CD4-positive, alpha-beta memory T cell (primary cell): ENCODE measurements around the gene CHTF18. TPM values are rescaled to one million over a fixed set of nuclear protein-coding genes. Genes with fewer than 3 reads are reported as not detected.

Source experiments
- CTCF ChIA-PET: fragments of 350-600 bp; sonication (Branson Sonifier 250); formaldehyde crosslinking; loops from one replicate; lab custom pipeline; 2021; ENCODE audit warnings: inconsistent platforms; ENCODE audit not compliant: partially characterized antibody; lab: Charles Lee
- POLR2A ChIA-PET: fragments of 350-600 bp; sonication (Branson Sonifier 250); formaldehyde crosslinking; loops from one replicate; lab custom pipeline; 2021; ENCODE audit not compliant: partially characterized antibody; lab: Charles Lee
- DNase-seq, 5 donors: peaks; one replicate each; pipeline versions ENCODE4 v3.0.0 to v3.0.0-alpha.2; 2020 to 2022; ENCODE audit warnings: mixed read lengths in 1 of 5
- H3K27ac ChIP-seq: one replicate; pipeline ENCODE4 v1.7.0; 2013; ENCODE audit warnings: low read depth, low read length
- H3K27me3 ChIP-seq: 2 replicates; pipeline ENCODE4 v1.7.0; 2013; ENCODE audit warnings: mild to moderate bottlenecking, low read length, moderate library complexity; ENCODE audit not compliant: insufficient read depth
- H3K36me3 ChIP-seq: 2 replicates; pipeline ENCODE4 v1.7.0; 2013; ENCODE audit warnings: mild to moderate bottlenecking, low read length, moderate library complexity; ENCODE audit not compliant: insufficient read depth
- H3K4me1 ChIP-seq: 2 replicates; pipeline ENCODE4 v1.7.0; 2013; ENCODE audit warnings: mild to moderate bottlenecking, low read length, moderate library complexity; ENCODE audit not compliant: insufficient read depth
- H3K4me3 ChIP-seq, 2 donors: one replicate each; pipeline ENCODE4 v1.7.0; 2013; ENCODE audit warnings: low read length in 2 of 2, mild to moderate bottlenecking in 1 of 2
- H3K9me3 ChIP-seq, 2 donors: one replicate each; pipeline ENCODE4 v1.7.0; 2013; ENCODE audit warnings: low read length in 2 of 2, control low read depth in 1 of 2; ENCODE audit not compliant: control insufficient read depth in 1 of 2
- H3K27ac Mint-ChIP-seq, 7 donors: one replicate each; pipeline ENCODE4 v1.8.0; 2020 to 2021; ENCODE audit warnings: mixed read lengths in 7 of 7, mild to moderate bottlenecking in 6 of 7, inconsistent platforms in 3 of 7, moderate library complexity in 3 of 7
- H3K27me3 Mint-ChIP-seq, 2 donors: one replicate each; pipeline ENCODE4 v1.8.0; 2020 to 2021; ENCODE audit warnings: mixed read lengths in 2 of 2
- H3K36me3 Mint-ChIP-seq, 2 donors: one replicate each; pipeline ENCODE4 v1.8.0; 2020 to 2021; ENCODE audit warnings: mixed read lengths in 2 of 2, inconsistent platforms in 1 of 2, mild to moderate bottlenecking in 1 of 2
- H3K4me1 Mint-ChIP-seq, 4 donors: one replicate each; pipeline ENCODE4 v1.8.0; 2020 to 2021; ENCODE audit warnings: mixed read lengths in 4 of 4, mild to moderate bottlenecking in 1 of 4
- H3K4me3 Mint-ChIP-seq, 8 donors: one replicate each; pipeline ENCODE4 v1.8.0; 2020 to 2021; ENCODE audit warnings: mixed read lengths in 8 of 8, mild to moderate bottlenecking in 7 of 8, moderate library complexity in 6 of 8, inconsistent platforms in 3 of 8
- H3K9me3 Mint-ChIP-seq, 8 donors: one replicate each; pipeline ENCODE4 v1.8.0; 2020 to 2021; ENCODE audit warnings: mixed read lengths in 8 of 8, mild to moderate bottlenecking in 5 of 8, inconsistent platforms in 3 of 8, moderate library complexity in 1 of 8
- intact Hi-C: fragments of 100-400 bp; cut with micrococcal nuclease; formaldehyde crosslinking; loops from one replicate; pipeline ENCODE4 v1.15.1; 2023
- polyA plus RNA-seq, 2 donors: library from polyadenylated mRNA; unstranded; fragments of 300-500 nt; fragmentation: Illumina TruSeq; gene quantifications; one replicate each; pipeline ENCODE4 v1.2.3, GENCODE V29; 2021
- total RNA-seq, 2 experiments: library from RNA; stranded (reverse); gene quantifications; one replicate each; pipeline ENCODE4 v1.2.3, GENCODE V29; 2021

CHTF18 gene
- total and polyA plus RNA-seq, 4 experiments from 2014 or later: 3.0 to 46.9 (median 24.0) TPM

- H3K4me3 Mint-ChIP-seq: no peak overlapping the region
- H3K9me3 Mint-ChIP-seq: no peaks in the 10 kb centered on the region
- H3K36me3 ChIP-seq: no peaks in the 10 kb centered on the region
- ChIA-PET POLR2A (no interaction called here), CTCF (no interaction called here)
- no peaks in the 10 kb centered on the region for H3K36me3 Mint-ChIP-seq
- H3K27me3 ChIP-seq: no peaks in the 10 kb centered on the region
- no peaks in the 10 kb centered on the region for H3K4me1 Mint-ChIP-seq
- H3K27ac Mint-ChIP-seq: no peak overlapping the region
- DNase-seq: no peak
- H3K9me3 ChIP-seq: no peaks in the 10 kb centered on the region
- H3K27ac ChIP-seq: no peak overlapping the region
- H3K27me3 Mint-ChIP-seq: peaks cover 4 to 8% of the 10 kb centered on the region in 2 donors
- H3K4me3 ChIP-seq: no peak overlapping the region
- H3K4me1 ChIP-seq: no peaks in the 10 kb centered on the region
- intact Hi-C loops: no loop called here
Observed at GRCh38 chr16:777826-778225, 10.6 kb upstream of the CHTF18 start.

- Mint-ChIP-seq H3K4me1 (no peaks in the 10 kb centered on the region), H3K27me3 (peaks cover 4 to 8% of the 10 kb centered on the region in 2 donors), H3K9me3 (no peaks in the 10 kb centered on the region), H3K27ac (no peak overlapping the region), H3K4me3 (no peak overlapping the region), H3K36me3 (no peaks in the 10 kb centered on the region)
- no peaks in the 10 kb centered on the region for H3K4me1 ChIP-seq
- H3K4me3 ChIP-seq: no peak overlapping the region
- H3K27me3 ChIP-seq: no peaks in the 10 kb centered on the region
- POLR2A ChIA-PET: no interaction called here
- H3K27ac ChIP-seq: no peak overlapping the region
- intact Hi-C loops: no loop called here
- no peaks in the 10 kb centered on the region for H3K36me3 ChIP-seq
- DNase-seq: no peak
- H3K9me3 ChIP-seq: no peaks in the 10 kb centered on the region
- CTCF ChIA-PET: no interaction called here
Observed at GRCh38 chr16:778447-778846, 10.0 kb upstream of the CHTF18 start.

- H3K9me3 Mint-ChIP-seq: no peaks in the 10 kb centered on the region
- H3K27me3 Mint-ChIP-seq: peaks cover 4 to 8% of the 10 kb centered on the region in 2 donors
- POLR2A ChIA-PET: no interaction called here
- no peak overlapping the region for H3K4me3 Mint-ChIP-seq
- no peaks in the 10 kb centered on the region for H3K36me3 ChIP-seq
- no peaks in the 10 kb centered on the region for H3K9me3 ChIP-seq
- no peak overlapping the region for H3K4me3 ChIP-seq
- DNase-seq: no peak
- H3K27ac ChIP-seq: no peak overlapping the region
- H3K27me3 ChIP-seq: no peaks in the 10 kb centered on the region
- no peak overlapping the region for H3K27ac Mint-ChIP-seq
- intact Hi-C loops: no loop called here
- no peaks in the 10 kb centered on the region for H3K4me1 ChIP-seq
- CTCF ChIA-PET: no interaction called here
- H3K4me1 Mint-ChIP-seq: no peaks in the 10 kb centered on the region
- no peaks in the 10 kb centered on the region for H3K36me3 Mint-ChIP-seq
Observed at GRCh38 chr16:778909-779527, 9.4 kb upstream of the CHTF18 start.

- DNase-seq: no peak
- no peaks in the 10 kb centered on the region for H3K4me1 ChIP-seq
- H3K27ac ChIP-seq: no peak overlapping the region
- Mint-ChIP-seq H3K27me3 (peaks cover 4 to 8% of the 10 kb centered on the region in 2 donors), H3K36me3 (no peaks in the 10 kb centered on the region), H3K4me3 (no peak overlapping the region), H3K27ac (no peak overlapping the region), H3K4me1 (no peaks in the 10 kb centered on the region), H3K9me3 (no peaks in the 10 kb centered on the region)
- intact Hi-C loops: no loop called here
- ChIA-PET POLR2A (no interaction called here), CTCF (no interaction called here)
- no peaks in the 10 kb centered on the region for H3K36me3 ChIP-seq
- H3K4me3 ChIP-seq: no peak overlapping the region
- H3K27me3 ChIP-seq: no peaks in the 10 kb centered on the region
- no peaks in the 10 kb centered on the region for H3K9me3 ChIP-seq
Observed at GRCh38 chr16:779561-779960, 8.9 kb upstream of the CHTF18 start.

- no peaks in the 10 kb centered on the region for H3K9me3 Mint-ChIP-seq
- Histone ChIP-seq H3K27me3 (no peaks in the 10 kb centered on the region), H3K9me3 (no peaks in the 10 kb centered on the region), H3K4me1 (no peaks in the 10 kb centered on the region), H3K4me3 (no peak overlapping the region), H3K36me3 (no peaks in the 10 kb centered on the region), H3K27ac (no peak overlapping the region)
- H3K4me3 Mint-ChIP-seq: no peak overlapping the region
- H3K36me3 Mint-ChIP-seq: peaks cover 0 to 4% of the 10 kb centered on the region in 2 donors
- ChIA-PET CTCF (interaction anchor here (1.0 kb wide), 1 partner anchor 68 kb away, joined by 4 read pairs; no protein-coding TSS in a partner anchor), POLR2A (no interaction called here)
- H3K27me3 Mint-ChIP-seq: peaks cover 4 to 8% of the 10 kb centered on the region in 2 donors
- intact Hi-C loops: no loop called here
- no peak for DNase-seq
- no peak overlapping the region for H3K27ac Mint-ChIP-seq
- H3K4me1 Mint-ChIP-seq: peaks cover 0 to 7% (median 5%) of the 10 kb centered on the region in 4 donors
Observed at GRCh38 chr16:780296-780695, 8.1 kb upstream of the CHTF18 start.

GRCh38 chr16:781346-782010 is 6.9 kb upstream of the CHTF18 start:
- no peak overlapping the region for H3K4me3 Mint-ChIP-seq
- peaks cover 2 to 4% of the 10 kb centered on the region in 2 donors for H3K36me3 Mint-ChIP-seq
- intact Hi-C loops: no loop called here
- no peak for DNase-seq
- H3K4me1 Mint-ChIP-seq: peaks cover 0 to 12% (median 5%) of the 10 kb centered on the region in 4 donors
- H3K27ac ChIP-seq: no peak overlapping the region
- peaks cover 4 to 8% of the 10 kb centered on the region in 2 donors for H3K27me3 Mint-ChIP-seq
- no peaks in the 10 kb centered on the region for H3K9me3 ChIP-seq
- H3K27ac Mint-ChIP-seq: no peak overlapping the region
- H3K4me3 ChIP-seq: no peak overlapping the region
- peaks cover 3% of the 10 kb centered on the region for H3K4me1 ChIP-seq
- H3K27me3 ChIP-seq: no peaks in the 10 kb centered on the region
- peaks cover 5% of the 10 kb centered on the region for H3K36me3 ChIP-seq
- no peaks in the 10 kb centered on the region for H3K9me3 Mint-ChIP-seq
- CTCF ChIA-PET: interaction anchor here (1.0 kb wide), 1 partner anchor 69 kb away, joined by 4 read pairs; no protein-coding TSS in a partner anchor
- POLR2A ChIA-PET: no interaction called here

- Histone ChIP-seq H3K4me3 (no peak overlapping the region), H3K36me3 (peaks cover 6% of the 10 kb centered on the region), H3K9me3 (no peaks in the 10 kb centered on the region), H3K4me1 (peaks cover 10% of the 10 kb centered on the region), H3K27me3 (no peaks in the 10 kb centered on the region), H3K27ac (no peak overlapping the region)
- H3K27ac Mint-ChIP-seq: no peak overlapping the region
- no peak for DNase-seq
- ChIA-PET POLR2A (no interaction called here), CTCF (interaction anchor here (6.7 kb wide), 1 partner anchor 70 kb away, joined by 84 read pairs; the partner anchor contains the start of gene METRN)
- peaks cover 3 to 4% of the 10 kb centered on the region in 2 donors for H3K36me3 Mint-ChIP-seq
- H3K4me3 Mint-ChIP-seq: no peak overlapping the region
- H3K4me1 Mint-ChIP-seq: peaks cover 0 to 19% (median 5%) of the 10 kb centered on the region in 4 donors
- intact Hi-C loops: no loop called here
- peaks cover 4 to 8% of the 10 kb centered on the region in 2 donors for H3K27me3 Mint-ChIP-seq
- H3K9me3 Mint-ChIP-seq: no peaks in the 10 kb centered on the region
Observed at GRCh38 chr16:782258-782657, 6.2 kb upstream of the CHTF18 start.
